ENCODE data around the gene RBBP4. TPM values are rescaled to one million over a fixed set of nuclear protein-coding genes. Genes with fewer than 3 reads are reported as not detected.

RBBP4 gene
- total RNA-seq: 100 to 1,000 TPM; 521 to 678 TPM
- 360 TPM for polyA plus RNA-seq (2013, experiment 1 of 2)
- 346 TPM for polyA plus RNA-seq (2013, experiment 2 of 2)
- long read RNA-seq, experiment 1, full-length matches to known transcripts: 42 of 142 reads
- long read RNA-seq, experiment 1, partial matches to known transcripts: 67 of 142 reads
- long read RNA-seq, experiment 1, other reads (novel, unspliced or antisense): 33 of 142 reads
- long read RNA-seq, experiment 2, full-length matches to known transcripts: 495 of 607 reads
- long read RNA-seq, experiment 2, partial matches to known transcripts: 55 of 607 reads
- long read RNA-seq, experiment 2, other reads (novel, unspliced or antisense): 57 of 607 reads
- long read RNA-seq, experiment 3, full-length matches to known transcripts: 1,205 of 1,326 reads
- long read RNA-seq, experiment 3, partial matches to known transcripts: 53 of 1,326 reads
- long read RNA-seq, experiment 3, other reads (novel, unspliced or antisense): 68 of 1,326 reads
- long read RNA-seq, experiment 4, full-length matches to known transcripts: 65 of 98 reads
- long read RNA-seq, experiment 4, partial matches to known transcripts: 17 of 98 reads
- long read RNA-seq, experiment 4, other reads (novel, unspliced or antisense): 16 of 98 reads

DNA sequence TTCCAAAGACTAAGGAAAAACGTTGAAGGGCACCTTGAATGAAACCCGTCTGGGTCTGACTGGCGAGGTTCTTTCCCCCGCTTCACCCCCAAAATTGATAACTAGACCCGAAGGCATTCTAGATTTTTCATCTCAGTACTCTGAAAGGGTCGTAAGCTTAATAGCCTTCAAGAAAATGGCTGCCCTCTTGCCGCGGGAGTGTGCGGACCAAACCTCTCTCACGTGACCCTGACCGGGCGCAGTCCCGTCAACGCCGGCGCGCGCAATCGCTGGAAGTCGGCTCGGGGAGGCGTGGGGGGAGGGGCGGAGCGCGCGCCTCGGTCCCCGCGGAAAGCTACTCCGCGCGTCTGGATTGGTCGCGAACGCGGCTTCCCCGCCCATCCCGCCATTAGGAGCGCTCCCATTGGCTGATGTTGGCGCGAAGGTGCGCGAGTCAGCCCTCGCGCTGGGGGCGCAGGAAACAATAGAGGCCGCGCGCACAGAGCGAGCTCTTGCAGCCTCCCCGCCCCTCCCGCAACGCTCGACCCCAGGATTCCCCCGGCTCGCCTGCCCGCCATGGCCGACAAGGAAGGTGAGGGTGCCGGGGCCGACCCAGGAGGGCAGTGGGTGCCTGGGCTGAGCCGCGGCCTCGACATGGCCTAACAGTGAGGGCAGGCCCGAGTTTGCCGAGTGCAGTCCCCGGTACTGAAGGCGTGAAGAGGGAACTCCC is at the start of gene RBBP4:
TSS of gene RBBP4 (plus strand) at position 457 of the 709 bp plus-strand sequence. CDS start at position 556, 99 bp downstream.
- Histone ChIP-seq H3K9ac (ENCODE audit: extremely low read depth, low read length, poor library complexity, severe bottlenecking) (peak within 1 kb of the TSS; percentile 97), H3K9me3 (ENCODE audit: control insufficient read depth, low read length) (peaks cover 12% of the 10 kb centered on the region), H3K27ac (ENCODE audit: low read depth, low read length) (peak within 1 kb of the TSS; percentile 100), H3K27me3 (ENCODE audit: control insufficient read depth, insufficient read depth, low read length, poor library complexity, severe bottlenecking) (no peaks in the 10 kb centered on the region), H3K36me3 (ENCODE audit: control insufficient read depth, insufficient read depth, low read length) (peaks cover 56% of the 10 kb centered on the region), H3K4me3 (ENCODE audit: low read length) (peak within 1 kb of the TSS; percentile 97), H3K4me1 (ENCODE audit: control insufficient read depth, insufficient read depth, low read length) (no peaks in the 10 kb centered on the region)
- H3K27me3 Mint-ChIP-seq (ENCODE audit: insufficient read depth): no peaks in the 10 kb centered on the region
- DNase-seq: peak; percentile 99
- H3K4me1 Mint-ChIP-seq: peaks cover 17% of the 10 kb centered on the region
- 0% methylated on average over 5 to 67 of the region's 67 CpGs for WGBS, 2 experiments (ENCODE audit: insufficient coverage in 1 of 2, insufficient read length in 1 of 2)
- H3K27ac Mint-ChIP-seq: peak within 1 kb of the TSS; percentile 100
- TF ChIP-seq, protein P1, sequence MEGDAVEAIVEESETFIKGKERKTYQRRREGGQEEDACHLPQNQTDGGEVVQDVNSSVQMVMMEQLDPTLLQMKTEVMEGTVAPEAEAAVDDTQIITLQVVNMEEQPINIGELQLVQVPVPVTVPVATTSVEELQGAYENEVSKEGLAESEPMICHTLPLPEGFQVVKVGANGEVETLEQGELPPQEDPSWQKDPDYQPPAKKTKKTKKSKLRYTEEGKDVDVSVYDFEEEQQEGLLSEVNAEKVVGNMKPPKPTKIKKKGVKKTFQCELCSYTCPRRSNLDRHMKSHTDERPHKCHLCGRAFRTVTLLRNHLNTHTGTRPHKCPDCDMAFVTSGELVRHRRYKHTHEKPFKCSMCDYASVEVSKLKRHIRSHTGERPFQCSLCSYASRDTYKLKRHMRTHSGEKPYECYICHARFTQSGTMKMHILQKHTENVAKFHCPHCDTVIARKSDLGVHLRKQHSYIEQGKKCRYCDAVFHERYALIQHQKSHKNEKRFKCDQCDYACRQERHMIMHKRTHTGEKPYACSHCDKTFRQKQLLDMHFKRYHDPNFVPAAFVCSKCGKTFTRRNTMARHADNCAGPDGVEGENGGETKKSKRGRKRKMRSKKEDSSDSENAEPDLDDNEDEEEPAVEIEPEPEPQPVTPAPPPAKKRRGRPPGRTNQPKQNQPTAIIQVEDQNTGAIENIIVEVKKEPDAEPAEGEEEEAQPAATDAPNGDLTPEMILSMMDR (conservative IDR thresholded peaks at IDR 0.05): no peak
- H3K4me3 Mint-ChIP-seq: peak within 1 kb of the TSS; percentile 95
- peaks cover 65% of the 10 kb centered on the region for H3K36me3 Mint-ChIP-seq (ENCODE audit: low read depth)
- H3K9me3 Mint-ChIP-seq: peaks cover 8% of the 10 kb centered on the region

DNA sequence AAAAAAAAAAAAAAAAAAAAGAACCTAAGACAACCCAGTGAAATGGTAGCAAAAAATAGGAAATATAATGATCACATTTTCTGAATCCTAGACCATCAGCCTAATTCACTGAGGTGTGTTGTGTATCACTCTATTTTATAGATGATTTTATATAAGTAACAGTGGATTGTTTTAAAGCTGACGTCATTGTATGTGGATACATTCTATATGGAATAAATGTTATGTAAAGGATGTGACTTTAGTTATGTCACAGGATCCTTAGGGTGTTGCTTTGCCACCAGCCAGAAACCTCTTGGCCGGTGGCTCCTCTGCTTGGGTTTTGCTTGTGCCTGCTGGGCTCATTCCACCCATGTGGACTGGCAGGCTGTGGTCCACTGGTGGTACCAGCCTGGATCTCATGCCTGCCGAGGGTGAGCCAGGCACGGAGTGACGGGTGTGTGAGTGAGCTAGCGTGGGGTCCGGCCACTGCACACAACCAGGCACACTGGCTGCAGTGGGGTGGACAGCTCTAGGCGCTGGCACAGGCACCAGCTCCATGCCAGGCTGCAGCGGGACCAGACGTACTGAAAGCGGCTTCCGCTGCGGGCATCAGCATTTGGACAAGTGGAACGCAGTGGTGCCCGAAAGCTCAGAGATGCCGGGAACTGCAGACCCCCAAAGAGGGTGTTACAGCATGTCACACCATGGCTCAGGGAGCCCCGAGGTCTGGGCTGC is 45.1 kb upstream of the RBBP4 start:
- no peak overlapping the region for H3K27ac ChIP-seq (ENCODE audit: low read depth, low read length)
- H3K9me3 ChIP-seq (ENCODE audit: control insufficient read depth, low read length): no peaks in the 10 kb centered on the region
- no peaks in the 10 kb centered on the region for H3K4me1 Mint-ChIP-seq
- no peak overlapping the region for H3K9ac ChIP-seq (ENCODE audit: extremely low read depth, low read length, poor library complexity, severe bottlenecking)
- no peak overlapping the region for H3K27ac Mint-ChIP-seq
- H3K4me3 Mint-ChIP-seq: no peak overlapping the region
- H3K4me1 ChIP-seq (ENCODE audit: control insufficient read depth, insufficient read depth, low read length): no peaks in the 10 kb centered on the region
- H3K27me3 Mint-ChIP-seq (ENCODE audit: insufficient read depth): no peaks in the 10 kb centered on the region
- H3K9me3 Mint-ChIP-seq: no peaks in the 10 kb centered on the region
- H3K27me3 ChIP-seq (ENCODE audit: control insufficient read depth, insufficient read depth, low read length, poor library complexity, severe bottlenecking): no peaks in the 10 kb centered on the region
- peaks cover 30% of the 10 kb centered on the region for H3K36me3 Mint-ChIP-seq (ENCODE audit: low read depth)
- H3K36me3 ChIP-seq (ENCODE audit: control insufficient read depth, insufficient read depth, low read length): peaks cover 18% of the 10 kb centered on the region
- H3K4me3 ChIP-seq (ENCODE audit: low read length): no peak overlapping the region
- no peak for DNase-seq
- WGBS, 2 experiments (ENCODE audit: insufficient coverage in 1 of 2, insufficient read length in 1 of 2): 93 to 96% methylated on average over 17 of the region's 17 CpGs
- TF ChIP-seq, protein P1 (conservative IDR thresholded peaks at IDR 0.05): no peak

Measured in endodermal cell (in vitro differentiated cells).